DMS 273 (cell line): ENCODE data around the gene TTYH1.

Source experiments
- DNase-seq: peaks from one replicate; lab custom pipeline; 2025; ENCODE audit not compliant: unreplicated experiment; lab: John Stamatoyannopoulos, UW

The TTYH1 gene

DNA sequence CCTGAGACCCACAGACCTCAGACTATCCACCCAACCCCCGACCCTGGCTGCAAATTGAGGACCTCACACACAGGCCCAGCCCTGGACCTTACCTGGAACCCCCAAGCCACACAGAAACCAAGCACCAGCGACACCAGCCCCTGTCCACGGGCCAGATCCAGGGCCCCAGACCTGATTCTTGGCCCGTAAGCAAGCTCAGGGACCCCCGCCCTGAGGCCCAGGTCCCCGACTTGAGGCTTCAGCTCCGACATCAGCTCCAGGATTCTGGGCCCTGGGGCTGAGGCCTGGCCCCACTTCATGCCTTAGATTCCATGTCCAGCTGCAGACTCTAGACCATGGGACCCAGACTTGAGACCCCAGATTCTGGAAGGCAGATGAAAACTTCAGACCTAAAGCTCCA lies 6.3 kb downstream of the TTYH1 start:
- DNase-seq: no peak

DNA sequence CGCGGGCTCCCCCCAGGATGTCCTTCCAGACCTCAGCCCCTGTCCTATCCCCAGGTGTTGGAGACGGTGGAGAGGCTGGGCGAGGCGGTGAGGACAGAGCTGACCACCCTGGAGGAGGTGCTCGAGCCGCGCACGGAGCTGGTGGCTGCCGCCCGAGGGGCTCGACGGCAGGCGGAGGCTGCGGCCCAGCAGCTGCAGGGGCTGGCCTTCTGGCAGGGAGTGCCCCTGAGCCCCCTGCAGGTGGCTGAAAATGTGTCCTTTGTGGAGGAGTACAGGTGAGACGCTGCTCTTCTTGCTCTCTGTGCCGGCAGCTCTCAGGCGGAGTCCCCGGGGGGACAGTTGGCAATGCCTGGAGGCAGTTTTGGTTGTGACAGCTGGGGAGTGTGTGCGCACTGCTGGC lies 6.9 kb downstream of the TTYH1 start:
- DNase-seq: peak; percentile 41

DNA sequence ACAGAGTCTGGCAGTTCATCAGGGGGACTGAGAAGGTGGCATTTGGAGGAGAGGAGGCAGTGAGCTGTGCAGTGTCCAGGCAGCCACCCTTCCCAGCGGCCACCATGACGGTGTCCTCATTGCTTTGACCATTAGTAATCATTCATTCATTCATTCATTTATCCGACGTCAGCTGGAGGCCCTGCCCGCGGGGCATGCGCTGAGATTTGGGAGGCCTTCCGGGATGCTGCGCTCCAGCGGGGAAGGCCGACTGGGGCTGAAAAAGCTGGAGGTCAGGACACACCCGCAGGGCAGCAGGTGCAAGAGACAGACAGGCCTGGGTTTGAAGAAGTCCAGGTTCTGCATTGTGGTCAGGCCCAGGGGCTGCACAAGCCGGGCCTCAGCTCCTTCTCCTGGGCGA lies 8.9 kb downstream of the TTYH1 start:
- DNase-seq: no peak

DNA sequence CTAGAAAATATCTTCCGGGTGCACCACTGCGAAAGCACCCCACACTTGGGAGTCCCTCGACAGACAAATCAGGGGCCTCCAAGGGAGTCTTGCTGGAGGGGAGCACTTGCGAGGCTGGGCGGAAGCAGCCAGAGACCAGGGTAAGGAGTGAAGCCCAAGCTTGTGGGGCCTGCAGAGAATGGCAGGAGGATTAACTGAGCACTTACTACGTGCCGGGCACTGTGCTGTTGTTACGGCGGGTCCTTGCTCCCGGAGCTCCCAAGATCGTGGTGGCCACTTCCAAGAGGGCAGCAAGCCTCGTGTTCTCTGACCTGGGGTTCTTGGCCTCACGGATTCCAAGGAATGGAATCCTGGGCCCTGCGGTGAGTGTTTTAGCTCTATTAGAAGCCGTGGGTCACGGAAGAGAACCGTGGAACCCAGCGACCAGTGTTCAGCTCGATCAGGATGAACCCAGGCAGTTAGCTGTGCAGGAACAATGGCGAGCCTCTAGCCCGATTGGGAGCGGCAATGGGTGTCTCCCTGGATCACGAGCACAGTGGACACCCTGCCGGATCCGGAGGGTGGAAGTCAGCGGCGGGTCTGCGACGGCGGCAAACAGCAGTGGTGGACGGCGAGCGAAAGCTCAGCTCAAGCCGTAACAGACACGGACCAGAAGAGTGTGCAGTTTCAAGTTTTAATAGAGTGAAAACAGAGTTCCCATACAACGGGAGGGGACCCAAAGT lies 9.6 kb downstream of the TTYH1 start:
- no peak for DNase-seq

DNA sequence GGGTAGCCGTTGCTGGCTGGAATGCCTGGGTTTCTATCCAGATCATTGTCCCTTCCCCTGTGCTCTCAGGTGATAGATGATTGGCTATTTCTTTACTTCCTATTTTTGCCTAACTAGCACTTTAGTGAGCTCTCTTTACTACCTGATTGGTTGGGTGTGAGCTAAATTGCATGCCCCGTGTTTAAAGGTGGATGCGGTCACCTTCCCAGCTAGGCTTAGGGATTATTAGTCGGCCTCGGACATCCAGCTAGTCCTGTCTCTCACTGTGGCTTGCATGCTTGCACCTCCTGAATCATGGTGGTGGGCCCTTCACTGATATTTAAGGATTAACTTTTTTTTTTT lies 10.1 kb downstream of the TTYH1 start:
- DNase-seq: no peak

DNA sequence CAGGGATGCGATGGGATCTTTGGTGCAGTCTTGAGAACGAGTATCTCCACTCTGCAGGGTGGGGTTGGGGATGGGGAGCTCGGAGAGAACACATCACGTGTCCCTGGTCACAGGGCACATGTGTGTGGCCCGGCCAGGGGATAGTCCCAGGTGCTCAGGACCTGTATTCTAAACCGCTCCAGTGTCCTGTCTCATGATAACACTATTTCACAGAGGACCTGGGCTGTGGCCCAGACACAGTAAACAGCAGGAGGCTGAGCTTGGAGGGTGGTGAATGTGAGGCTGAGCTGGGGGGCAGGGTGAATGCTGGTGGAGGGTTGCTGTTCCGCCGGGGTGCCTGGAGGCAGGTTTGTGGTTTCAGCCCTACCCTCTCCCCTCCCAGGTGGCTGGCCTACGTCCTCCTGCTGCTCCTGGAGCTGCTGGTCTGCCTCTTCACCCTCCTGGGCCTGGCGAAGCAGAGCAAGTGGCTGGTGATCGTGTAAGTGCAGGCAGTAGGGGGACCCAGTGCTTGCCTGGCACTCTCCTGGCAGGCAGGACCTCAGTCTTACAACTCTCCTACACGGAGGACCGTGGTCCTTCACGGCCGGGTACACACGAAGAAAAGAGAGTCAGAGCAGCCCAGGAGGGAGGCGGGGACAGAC lies 11.1 kb downstream of the TTYH1 start:
- no peak for DNase-seq

DNA sequence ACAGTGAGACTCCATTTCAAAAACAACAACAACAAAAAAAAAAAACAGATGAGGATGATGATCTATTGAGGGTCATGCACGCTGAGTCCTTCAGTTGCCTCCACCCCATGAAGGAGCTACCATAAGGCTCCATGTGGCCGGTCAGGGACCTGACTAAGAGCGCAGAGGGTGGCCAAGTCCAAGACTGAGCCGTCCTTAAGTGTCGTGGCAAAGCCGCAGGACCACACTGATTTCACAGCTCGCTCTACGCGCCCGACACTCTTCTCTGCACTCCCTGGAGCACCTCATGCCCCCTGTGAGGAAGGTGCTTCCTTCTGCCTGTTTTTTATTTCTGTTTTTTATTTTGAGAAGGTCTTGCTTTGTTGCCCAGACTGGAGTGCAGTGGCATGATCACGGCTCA lies 12.3 kb downstream of the TTYH1 start:
- no peak for DNase-seq

DNA sequence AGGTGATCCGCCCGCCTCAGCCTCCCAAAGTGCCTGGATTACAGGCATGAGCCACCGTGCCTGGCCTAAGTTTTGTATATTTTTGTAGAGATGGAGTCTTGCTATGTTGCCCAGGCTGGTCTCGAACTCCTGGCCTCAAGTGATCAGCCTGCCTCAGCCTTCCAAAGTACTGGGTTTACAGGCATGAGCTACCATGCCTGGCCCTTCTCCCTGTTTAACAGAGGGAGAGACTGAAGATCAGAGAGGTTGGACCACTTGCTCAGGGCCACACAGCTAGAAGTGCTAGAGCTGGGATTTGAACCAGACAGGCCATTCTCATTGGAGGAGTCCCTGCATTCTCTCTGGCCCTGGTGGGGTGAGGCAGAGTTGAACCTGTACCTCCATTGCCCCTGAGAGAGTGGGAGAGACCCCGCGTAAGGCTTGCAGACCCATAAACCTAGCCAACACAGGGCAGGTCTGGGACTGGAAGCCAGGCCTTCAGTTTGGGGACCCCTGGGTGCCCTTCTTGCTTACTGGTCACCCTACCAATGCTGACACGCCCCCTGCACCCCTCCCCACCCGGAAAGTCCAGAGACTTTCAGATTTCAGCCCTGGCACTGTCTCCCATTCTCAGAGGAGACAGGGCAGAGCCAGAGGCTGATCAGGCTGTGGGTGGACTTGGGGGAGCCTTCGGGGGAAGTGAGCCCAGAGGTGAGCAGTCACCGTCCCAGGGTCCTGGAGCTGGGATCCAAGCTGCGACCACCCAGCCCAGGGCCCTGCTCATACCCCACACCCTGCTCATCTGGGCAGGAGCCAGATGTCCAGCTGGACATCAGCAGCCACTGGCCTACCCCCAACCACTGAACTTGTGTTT lies 13.3 kb downstream of the TTYH1 start:
- DNase-seq: no peak

DNA sequence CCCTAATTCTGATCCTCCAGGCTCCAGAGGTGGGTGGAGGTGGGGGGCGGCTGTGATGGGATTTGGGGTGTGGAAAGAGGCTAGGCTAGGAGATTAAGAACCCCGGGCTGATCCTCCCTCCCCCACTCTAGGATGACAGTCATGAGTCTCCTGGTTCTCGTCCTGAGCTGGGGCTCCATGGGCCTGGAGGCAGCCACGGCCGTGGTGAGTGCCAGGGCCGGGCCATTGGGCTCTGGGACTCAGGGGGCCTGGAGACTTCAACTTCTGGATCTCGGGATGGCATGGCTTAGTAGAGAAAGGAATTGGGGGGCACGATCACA lies 13.9 kb downstream of the TTYH1 start:
- no peak for DNase-seq

DNA sequence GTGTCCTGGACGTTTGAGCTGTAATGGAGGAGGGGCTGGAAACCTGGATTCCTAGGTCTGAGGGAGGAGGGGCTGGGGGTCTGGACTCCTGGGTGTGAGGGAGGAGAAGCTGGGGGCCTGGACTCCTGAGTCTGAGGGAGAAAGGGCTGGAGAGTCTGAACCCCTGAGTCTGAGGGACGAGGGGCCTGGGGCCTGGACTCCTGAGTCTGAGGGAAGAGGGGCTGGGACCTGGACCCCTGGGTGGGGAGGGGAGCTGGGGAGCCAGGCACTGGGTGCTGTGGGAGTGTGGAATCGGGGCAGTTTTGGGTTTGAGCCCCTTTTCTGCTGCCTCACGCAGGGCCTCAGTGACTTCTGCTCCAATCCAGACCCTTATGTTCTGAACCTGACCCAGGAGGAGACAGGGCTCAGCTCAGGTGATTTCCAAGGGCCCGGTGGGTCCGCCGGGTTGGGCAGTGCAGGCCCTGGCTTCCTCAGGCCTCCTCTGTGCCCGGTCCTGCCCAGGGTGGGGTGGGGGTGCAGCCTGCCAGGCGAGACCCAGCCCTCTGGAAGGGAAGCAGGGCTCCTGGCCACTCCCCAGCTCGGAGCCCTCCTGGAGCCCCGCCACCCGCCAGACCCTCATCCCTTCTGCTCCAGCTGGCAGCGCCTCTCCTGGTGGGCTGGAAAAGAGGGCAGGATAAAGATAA lies 14.4 kb downstream of the TTYH1 start:
- peak; percentile 29 for DNase-seq

DNA sequence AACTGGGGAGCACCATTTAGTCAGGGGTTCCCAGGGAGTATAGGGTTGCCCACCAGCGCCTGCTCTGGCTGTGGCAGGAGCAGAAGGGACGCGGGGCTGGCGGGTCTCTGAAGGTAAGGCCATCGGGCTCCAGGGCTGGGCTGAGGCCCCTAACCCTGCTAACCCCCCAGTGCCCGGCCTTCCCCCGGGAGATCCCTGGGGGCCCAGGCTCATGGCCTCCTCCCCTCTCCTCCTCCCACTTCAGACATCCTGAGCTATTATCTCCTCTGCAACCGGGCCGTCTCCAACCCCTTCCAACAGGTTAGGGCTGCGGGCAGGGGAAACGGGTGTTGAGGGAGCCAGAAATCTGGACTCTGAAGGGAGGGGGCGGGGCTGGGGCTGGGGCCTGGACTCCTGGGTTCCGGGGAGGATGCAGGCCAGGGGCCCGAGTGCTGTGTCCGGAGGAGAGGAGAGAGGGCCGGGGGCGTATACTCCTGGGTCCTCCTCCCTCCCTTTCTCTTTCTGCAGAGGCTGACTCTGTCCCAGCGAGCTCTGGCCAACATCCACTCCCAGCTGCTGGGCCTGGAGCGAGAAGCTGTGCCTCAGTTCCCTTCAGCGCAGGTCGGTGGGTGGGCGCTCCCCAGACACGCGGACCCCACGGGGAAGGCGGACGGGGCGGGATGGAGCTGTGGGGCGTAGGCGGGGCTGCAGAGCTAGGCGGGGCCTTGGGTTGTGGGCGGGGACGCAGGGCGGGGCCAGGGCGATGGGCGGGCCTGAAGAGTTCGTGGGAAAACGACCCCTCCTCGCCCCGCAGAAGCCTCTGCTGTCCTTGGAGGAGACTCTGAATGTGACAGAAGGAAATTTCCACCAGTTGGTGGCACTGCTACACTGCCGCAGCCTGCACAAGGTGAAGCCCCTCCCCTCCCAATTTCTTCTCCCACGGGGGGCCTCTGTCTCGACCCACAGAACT lies 15.3 kb downstream of the TTYH1 start:
- peak; percentile 55 for DNase-seq

DNA sequence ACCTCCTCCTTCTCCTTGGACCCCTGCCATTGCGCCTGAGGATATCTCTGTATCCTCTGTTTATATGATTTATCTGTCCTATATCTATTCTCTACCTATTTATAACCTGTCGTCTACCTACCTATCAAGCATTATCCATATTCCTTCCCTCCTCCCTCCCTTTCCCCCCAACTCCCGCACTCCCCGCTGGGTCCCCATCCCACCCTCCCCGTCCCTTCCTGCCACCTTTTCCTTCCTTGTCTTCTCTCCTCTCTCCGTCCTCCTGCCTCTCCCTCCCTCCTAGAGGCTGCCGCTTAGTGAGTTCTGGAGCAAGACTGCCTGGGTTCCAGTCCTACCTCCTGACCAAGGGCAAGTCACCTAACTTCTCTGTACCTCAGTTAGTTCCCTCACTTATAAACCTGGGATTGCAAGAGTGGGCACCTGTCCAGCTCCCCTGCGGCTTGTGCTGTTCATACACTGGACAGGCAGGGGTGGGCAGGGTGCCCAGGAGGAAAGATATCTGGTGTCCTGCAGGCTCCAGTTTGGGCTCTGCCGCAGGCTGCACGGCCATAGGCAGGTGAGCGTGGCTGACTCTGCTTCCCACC lies 16.1 kb downstream of the TTYH1 start:
- DNase-seq: peak; percentile 34

DNA sequence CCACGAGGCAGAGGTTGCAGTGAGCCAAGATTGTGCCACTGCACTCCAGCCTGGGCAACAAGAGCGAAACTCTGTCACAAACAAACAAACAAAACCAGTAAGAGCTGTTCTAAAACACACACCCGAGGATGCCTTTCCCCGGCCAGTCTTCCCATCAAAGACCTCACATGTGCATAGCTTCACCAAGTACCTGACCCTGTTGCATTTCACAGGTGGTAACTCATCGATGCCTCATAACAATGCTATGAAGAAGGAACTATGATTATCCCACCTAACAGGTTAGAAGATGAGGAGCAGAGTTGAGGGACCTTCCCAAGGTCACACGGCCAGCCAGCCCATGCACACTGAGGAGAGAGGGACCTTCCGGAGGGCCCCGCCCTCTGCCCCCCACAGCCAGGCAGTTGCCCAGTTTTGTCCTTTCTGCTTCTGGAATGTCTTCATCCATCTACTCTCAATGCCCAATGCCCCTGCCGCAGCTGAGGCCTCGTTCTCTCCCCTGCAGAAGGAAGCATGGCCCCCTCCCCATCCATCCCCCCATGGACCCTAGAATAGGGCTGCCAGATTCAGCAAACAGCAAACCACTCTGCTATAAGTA lies 17.0 kb downstream of the TTYH1 start:
- DNase-seq: no peak

DNA sequence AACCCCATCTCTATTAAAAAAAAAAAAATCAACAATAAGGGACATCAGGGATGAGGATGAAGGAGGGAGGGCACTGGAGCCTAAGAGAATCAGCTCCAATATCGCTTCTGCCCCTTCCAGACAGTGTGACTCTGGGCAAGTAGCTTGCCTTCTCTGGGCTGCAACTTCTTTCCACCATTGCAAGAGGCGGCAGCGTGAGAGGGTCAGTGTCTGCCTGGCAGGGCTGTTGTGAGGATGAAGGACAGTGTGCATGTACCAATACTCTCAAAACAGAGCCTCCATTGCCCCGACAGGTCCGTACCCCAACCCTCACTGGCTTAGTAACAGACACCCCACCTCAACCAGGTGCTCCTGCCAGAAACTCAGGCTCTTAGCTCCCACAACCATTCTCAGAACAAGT lies 18.4 kb downstream of the TTYH1 start:
- DNase-seq: no peak

DNA sequence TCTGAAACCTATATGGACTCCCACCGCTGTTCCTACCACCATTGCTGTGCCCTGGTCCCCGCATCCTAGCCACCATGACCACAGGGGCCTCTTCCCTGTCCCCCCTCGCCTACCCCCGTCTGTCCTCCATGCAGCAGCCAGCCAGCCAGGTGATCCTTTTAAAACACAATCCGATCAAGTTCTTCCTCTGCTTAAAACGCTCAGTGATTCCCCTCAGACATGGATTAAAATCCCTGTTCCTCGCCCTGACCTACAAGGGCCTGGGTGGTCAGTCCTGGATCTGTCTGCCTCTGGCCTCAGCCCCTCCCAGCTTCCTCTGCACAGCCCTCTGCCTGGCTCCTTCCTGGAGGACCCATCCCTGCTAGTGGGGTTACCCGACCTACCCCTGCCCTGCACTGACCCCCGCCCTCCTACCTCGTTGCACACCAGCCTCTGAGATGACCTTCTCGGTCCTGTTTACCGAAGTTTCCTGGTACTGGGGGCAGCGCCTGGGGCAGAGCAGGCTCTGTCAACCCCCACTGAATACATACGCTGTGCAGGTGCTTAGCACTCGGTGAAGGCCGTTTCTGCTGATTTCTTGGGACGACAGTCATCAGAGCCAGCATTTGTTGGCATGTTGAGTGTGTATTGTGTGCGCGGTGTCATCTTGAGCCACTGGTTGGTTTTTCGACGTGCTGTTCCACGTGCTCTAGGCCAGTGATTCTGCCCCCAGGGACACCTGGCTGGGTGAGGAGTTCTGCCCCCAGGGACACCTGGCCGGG lies 19.0 kb downstream of the TTYH1 start:
- no peak for DNase-seq

DNA sequence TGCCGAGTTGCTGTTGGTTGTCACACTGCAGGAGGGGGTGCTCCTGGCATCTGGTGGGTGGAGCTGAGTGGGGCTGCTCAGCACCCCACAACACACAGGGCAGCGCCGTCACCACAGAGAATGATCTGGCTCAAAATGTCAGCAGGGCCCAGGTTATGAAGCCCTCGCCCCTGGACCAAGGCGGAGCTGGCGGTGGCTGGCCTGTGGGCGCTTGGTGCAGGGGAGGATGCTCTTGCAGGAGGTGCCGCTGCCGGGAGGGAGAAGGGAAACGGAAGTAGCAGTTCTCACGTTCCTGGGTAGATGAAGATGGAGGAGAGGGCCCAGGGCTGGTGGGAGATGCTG lies 19.6 kb downstream of the TTYH1 start:
- DNase-seq: no peak

DNA sequence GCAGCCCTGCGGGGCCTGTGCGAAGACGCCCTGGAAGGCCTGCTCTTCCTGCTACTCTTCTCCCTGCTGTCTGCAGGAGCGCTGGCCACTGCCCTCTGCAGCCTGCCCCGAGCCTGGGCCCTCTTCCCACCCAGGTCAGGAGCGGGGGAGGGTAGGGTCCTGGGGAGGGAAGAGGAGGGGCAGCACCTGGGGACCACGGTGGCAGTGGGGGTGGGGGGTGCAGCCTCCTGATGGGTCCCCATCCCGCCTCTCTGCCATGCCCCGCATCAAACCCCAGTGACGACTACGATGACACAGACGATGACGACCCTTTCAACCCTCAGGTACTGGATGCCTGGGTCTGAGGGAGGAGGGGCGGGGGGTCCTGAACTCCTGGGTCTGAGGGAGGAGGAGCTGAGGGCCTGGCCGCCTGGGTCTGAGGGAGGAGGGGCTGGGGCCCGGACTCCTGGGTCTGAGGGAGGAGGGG lies 20.3 kb downstream of the TTYH1 start:
- DNase-seq: no peak

DNA sequence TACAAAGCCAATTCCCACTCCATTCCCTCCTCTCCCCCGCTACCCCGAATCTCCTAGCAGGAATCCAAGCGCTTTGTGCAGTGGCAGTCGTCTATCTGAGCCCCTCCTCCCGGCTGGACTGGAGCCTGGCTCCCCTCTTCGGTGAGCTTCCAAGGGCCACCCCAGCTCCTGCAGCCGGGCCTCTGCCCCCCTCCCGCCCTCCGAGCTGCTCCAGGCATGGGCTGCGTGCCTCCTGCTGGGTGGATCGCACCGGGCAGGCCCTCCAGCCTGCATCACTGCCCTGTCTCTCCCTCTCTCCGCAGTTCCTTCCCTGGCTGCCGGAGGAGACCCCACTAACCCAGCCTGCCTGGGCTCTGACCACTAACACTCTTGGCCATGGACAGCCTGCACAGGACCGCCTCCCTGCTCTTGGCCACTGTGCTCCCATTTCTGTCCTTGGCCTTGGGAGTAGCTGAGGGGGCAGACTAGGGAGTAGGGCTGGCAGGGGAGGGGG lies 20.8 kb downstream of the TTYH1 start:
- no peak for DNase-seq

DNA sequence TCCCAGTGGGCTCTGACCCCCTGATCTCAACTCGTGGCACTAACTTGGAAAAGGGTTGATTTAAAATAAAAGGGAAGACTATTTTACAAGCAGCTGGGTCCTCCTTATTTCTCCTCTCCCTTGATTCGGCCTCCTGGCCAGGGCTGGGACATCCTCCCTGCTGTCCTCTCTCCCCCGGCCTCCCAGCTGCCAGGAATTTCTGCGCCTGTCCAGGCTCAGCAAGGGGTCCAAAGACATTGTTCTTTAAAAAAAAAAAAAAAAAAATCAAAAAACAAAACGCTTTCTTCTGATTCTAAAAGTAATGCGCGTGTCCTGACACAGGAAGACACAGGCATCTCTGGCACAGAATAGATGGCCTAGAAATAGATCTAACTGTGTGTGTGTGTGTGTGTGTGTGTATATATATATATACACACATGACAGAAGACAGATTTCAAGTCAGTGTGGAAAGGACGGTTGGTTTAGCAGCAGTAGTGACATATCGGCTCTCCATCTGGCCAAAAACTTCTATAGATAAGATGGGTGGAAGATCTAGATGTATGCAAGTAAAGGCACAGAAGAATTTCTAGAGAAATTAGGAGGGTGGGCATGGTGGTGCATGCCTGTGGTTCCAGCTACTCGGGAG lies 21.5 kb downstream of the TTYH1 start:
- DNase-seq: no peak
